Measurements from ENCODE around the gene UQCR11.

Gene UQCR11

DNA sequence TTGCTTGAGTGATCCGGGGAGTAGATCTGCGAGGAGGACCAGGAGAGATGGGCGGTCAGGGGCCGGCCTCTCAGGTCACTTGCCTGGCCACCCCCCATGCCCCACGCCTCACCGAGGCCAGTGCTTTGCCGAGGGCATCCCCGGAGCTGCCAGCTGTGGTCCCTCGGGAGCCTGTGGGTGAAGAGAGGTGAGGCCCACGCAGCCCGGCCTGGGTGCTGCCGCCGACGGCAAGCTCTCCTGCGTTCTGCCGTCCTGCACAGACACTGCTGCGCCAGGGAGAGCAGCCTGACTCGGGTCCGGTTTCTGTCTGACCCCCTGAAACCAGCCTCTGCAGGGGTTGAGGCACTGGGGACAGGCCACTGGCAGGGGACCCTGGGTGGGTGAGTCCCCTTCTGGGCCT, 15.8 kb upstream of the UQCR11 start:
- Histone ChIP-seq H3K4me1 (ENCODE audit: control insufficient read depth, insufficient read depth, low read length) (no peaks in the 10 kb centered on the region), H3K4me3 (ENCODE audit: low read depth, low read length) (no peak overlapping the region), H3K27ac (ENCODE audit: low read depth, low read length) (no peak overlapping the region), H3K9me3 (ENCODE audit: control insufficient read depth, insufficient read depth, low read length) (no peaks in the 10 kb centered on the region), H3K9ac (ENCODE audit: low read depth, low read length) (no peak overlapping the region), H3K27me3 (ENCODE audit: control insufficient read depth, insufficient read depth, low read length) (no peaks in the 10 kb centered on the region), H3K36me3 (ENCODE audit: control insufficient read depth, insufficient read depth, low read length) (peaks cover 78% of the 10 kb centered on the region)

DNA sequence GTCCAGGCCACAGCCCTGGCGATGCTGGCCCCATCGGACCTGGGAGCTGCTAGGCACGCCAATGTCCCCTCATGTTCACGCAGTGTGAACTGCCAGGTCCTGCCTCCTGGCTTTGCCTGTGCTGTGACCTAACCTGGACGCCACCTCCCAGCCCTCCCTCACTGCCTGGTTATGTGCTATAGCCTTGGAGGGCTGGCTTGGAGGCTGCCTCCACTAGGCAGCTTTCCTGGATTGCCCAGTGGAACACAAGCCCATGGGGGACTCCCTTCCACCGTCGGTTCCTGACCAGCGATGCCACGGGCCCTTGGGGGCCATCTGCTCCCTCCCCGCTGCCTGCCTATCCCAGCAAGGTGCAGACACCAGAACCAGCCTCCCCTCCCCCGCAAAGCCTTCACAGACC, 15.2 kb upstream of the UQCR11 start:
- no peaks in the 10 kb centered on the region for H3K9me3 ChIP-seq (ENCODE audit: control insufficient read depth, insufficient read depth, low read length)
- H3K4me3 ChIP-seq (ENCODE audit: low read depth, low read length) = no peak overlapping the region
- peaks cover 83% of the 10 kb centered on the region for H3K36me3 ChIP-seq (ENCODE audit: control insufficient read depth, insufficient read depth, low read length)
- H3K4me1 ChIP-seq (ENCODE audit: control insufficient read depth, insufficient read depth, low read length) = no peaks in the 10 kb centered on the region
- no peak overlapping the region for H3K9ac ChIP-seq (ENCODE audit: low read depth, low read length)
- H3K27ac ChIP-seq (ENCODE audit: low read depth, low read length) = peak overlapping the region; percentile 45
- H3K27me3 ChIP-seq (ENCODE audit: control insufficient read depth, insufficient read depth, low read length) = no peaks in the 10 kb centered on the region

DNA sequence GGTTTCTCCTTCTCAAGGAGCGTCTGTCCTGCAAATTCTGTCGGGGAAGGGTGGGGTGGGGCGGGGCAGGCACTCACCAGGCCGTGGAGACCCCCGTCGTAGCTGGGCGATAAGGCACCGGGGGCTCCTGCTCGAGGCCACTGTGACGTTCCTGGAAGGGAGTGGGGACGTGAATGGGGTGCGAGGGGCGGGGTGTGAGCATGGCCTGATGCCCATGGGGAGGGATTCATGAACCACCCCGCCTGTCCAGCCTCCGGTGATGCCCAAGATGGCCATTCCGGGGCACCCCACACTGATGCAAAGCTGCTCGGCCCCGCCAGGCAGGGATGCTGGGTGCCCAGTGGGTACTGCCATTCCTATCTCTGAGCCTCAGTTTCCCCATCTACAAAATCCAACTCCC, 14.4 kb upstream of the UQCR11 start:
- no peak overlapping the region for H3K27ac ChIP-seq (ENCODE audit: low read depth, low read length)
- H3K9ac ChIP-seq (ENCODE audit: low read depth, low read length) = no peak overlapping the region
- peaks cover 87% of the 10 kb centered on the region for H3K36me3 ChIP-seq (ENCODE audit: control insufficient read depth, insufficient read depth, low read length)
- H3K4me1 ChIP-seq (ENCODE audit: control insufficient read depth, insufficient read depth, low read length) = no peaks in the 10 kb centered on the region
- no peaks in the 10 kb centered on the region for H3K9me3 ChIP-seq (ENCODE audit: control insufficient read depth, insufficient read depth, low read length)
- H3K27me3 ChIP-seq (ENCODE audit: control insufficient read depth, insufficient read depth, low read length) = no peaks in the 10 kb centered on the region
- H3K4me3 ChIP-seq (ENCODE audit: low read depth, low read length) = no peak overlapping the region

DNA sequence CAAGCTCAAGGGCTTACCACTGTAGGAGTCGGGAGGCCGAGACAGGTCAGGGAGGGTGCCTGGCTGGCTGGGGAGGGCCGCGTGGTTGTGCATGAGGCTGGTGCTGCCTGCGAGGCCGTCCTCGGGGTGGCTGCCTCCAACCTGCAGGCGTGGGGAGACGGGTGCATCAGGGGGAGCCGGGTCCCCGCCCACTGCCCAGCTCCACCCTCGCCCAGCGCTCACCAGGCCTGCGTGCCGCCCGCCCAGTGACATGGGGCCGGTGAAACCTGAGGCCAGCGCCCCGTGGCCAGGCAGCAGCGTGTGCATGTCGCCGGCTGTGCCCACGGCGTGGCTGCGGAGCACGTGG, 13.8 kb upstream of the UQCR11 start:
- Histone ChIP-seq H3K27me3 (ENCODE audit: control insufficient read depth, insufficient read depth, low read length) (no peaks in the 10 kb centered on the region), H3K9me3 (ENCODE audit: control insufficient read depth, insufficient read depth, low read length) (no peaks in the 10 kb centered on the region), H3K27ac (ENCODE audit: low read depth, low read length) (no peak overlapping the region), H3K4me1 (ENCODE audit: control insufficient read depth, insufficient read depth, low read length) (no peaks in the 10 kb centered on the region), H3K4me3 (ENCODE audit: low read depth, low read length) (no peak overlapping the region), H3K9ac (ENCODE audit: low read depth, low read length) (no peak overlapping the region), H3K36me3 (ENCODE audit: control insufficient read depth, insufficient read depth, low read length) (peaks cover 89% of the 10 kb centered on the region)

DNA sequence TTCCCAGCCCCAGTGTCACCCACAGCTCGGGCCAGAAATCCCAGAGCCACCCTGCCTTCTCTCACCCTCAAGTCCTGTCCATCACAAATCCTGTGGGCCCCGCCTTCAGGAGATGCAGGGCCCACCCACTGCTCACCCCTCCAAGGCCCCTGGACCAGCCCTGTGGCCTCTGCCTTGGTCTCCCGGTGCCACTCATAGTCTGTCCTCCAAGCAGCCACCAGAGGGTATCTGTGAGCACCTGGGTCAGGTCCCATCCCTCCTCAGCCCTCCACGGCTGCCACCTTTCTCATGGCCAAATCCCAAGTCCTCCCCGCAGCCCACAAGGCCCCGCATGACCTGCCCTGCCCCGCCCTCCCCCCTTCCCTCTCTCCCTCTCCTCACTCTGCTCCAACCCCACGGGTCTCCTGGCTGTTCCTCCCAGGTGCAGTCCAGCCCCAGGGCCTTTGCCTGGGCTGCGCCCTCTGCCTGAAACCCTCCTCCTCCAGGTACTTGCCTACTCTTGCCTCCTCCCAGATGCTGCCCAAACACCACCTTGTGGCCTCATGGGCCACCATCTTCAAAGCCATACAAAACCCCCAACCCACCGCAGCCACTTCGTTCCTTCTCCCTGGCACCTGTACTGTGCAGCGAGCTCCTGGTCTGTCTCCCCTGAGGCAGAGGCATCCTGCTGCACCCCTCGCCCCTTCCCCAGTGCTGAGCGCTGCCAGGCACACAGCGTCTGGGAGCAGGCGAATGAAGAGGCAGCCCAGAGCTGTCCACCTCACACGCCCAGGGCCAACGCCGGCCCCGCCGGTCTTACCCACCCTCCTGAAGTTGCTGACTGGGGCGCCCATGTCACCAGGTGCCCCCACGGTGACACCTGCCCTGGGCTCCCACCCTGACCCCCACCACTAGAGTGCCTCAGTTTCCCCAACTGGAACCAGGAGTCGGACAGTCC, 13.2 kb upstream of the UQCR11 start:
- H3K9ac ChIP-seq (ENCODE audit: low read depth, low read length) = no peak overlapping the region
- no peaks in the 10 kb centered on the region for H3K27me3 ChIP-seq (ENCODE audit: control insufficient read depth, insufficient read depth, low read length)
- peaks cover 89% of the 10 kb centered on the region for H3K36me3 ChIP-seq (ENCODE audit: control insufficient read depth, insufficient read depth, low read length)
- H3K4me1 ChIP-seq (ENCODE audit: control insufficient read depth, insufficient read depth, low read length) = no peaks in the 10 kb centered on the region
- no peak overlapping the region for H3K4me3 ChIP-seq (ENCODE audit: low read depth, low read length)
- H3K27ac ChIP-seq (ENCODE audit: low read depth, low read length) = no peak overlapping the region
- no peaks in the 10 kb centered on the region for H3K9me3 ChIP-seq (ENCODE audit: control insufficient read depth, insufficient read depth, low read length)

DNA sequence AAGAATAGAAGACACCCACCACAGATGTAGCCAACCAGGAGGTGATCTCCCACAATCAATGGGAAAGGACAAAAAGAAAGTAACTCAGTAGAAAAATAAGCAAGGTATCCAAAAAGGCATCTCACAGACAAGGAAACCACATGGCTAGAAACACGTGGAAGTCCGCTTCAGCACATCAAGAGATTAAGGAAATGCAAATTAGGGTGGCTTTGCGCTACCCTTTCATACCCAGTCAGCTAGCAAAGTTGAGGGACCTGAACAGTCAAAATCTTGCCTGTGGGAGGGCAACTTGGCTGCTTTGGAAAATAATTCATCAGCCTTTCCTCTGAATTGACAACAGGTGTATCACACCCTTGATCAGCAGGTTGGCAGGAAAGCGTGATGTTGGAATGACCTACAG, 11.6 kb upstream of the UQCR11 start:
- H3K27ac ChIP-seq (ENCODE audit: low read depth, low read length) = no peak overlapping the region
- H3K4me3 ChIP-seq (ENCODE audit: low read depth, low read length) = no peak overlapping the region
- no peaks in the 10 kb centered on the region for H3K27me3 ChIP-seq (ENCODE audit: control insufficient read depth, insufficient read depth, low read length)
- H3K9ac ChIP-seq (ENCODE audit: low read depth, low read length) = no peak overlapping the region
- H3K4me1 ChIP-seq (ENCODE audit: control insufficient read depth, insufficient read depth, low read length) = no peaks in the 10 kb centered on the region
- H3K9me3 ChIP-seq (ENCODE audit: control insufficient read depth, insufficient read depth, low read length) = no peaks in the 10 kb centered on the region
- peaks cover 93% of the 10 kb centered on the region for H3K36me3 ChIP-seq (ENCODE audit: control insufficient read depth, insufficient read depth, low read length)

DNA sequence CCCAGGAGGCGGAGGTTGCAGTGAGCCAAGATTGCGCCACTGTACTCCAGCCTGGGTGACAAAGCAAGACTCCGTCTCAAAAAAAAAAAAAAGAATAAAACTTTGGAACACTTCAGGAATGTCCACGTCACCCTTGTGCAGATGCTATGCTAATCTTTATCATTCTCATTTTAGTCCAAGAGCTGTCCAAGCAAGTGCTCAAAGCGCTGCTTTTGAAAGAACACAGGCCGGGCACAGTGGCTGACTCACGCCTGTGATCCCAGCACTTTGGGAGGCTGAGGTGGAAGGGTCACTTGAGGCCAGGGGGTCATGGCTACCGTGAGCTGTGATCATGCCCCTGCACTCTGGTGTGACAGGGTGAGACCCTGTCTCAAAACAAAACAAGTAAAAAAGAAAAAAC, 11.1 kb upstream of the UQCR11 start:
- no peaks in the 10 kb centered on the region for H3K27me3 ChIP-seq (ENCODE audit: control insufficient read depth, insufficient read depth, low read length)
- no peaks in the 10 kb centered on the region for H3K9me3 ChIP-seq (ENCODE audit: control insufficient read depth, insufficient read depth, low read length)
- no peak overlapping the region for H3K4me3 ChIP-seq (ENCODE audit: low read depth, low read length)
- H3K27ac ChIP-seq (ENCODE audit: low read depth, low read length) = no peak overlapping the region
- H3K4me1 ChIP-seq (ENCODE audit: control insufficient read depth, insufficient read depth, low read length) = no peaks in the 10 kb centered on the region
- H3K9ac ChIP-seq (ENCODE audit: low read depth, low read length) = no peak overlapping the region
- H3K36me3 ChIP-seq (ENCODE audit: control insufficient read depth, insufficient read depth, low read length) = peaks cover 93% of the 10 kb centered on the region

DNA sequence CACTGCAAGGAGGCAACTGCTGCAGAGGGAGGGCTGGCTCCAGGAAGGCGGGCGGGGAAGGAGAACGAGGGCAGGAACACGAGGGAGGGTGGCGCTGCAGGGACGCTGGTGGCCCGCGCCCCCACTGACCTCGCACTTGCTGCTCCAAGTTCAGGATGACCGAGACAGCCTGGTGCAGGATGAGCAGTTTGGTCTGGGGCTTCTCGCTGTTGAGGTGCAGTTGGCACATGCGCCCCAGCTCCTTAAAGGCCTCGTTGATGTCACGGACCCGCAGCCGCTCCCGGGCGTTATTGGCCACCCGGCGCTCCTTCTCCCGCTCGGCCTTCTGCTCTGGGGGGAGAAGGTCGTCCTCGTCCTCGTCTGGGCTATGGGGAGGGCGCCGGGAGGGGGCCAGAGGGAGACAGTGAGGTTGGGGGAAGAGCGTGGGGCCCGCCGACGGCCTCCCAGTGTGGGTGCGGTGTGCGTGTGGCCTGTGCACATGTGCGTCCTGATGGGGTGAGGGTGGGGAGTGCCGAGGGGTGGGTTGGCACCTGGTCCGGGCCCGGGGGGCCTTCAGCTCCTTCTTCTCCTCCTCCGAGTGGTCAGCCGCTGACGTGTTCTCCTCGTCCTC, 10.0 kb upstream of the UQCR11 start:
- Histone ChIP-seq H3K27me3 (ENCODE audit: control insufficient read depth, insufficient read depth, low read length) (no peaks in the 10 kb centered on the region), H3K36me3 (ENCODE audit: control insufficient read depth, insufficient read depth, low read length) (peaks cover 93% of the 10 kb centered on the region), H3K27ac (ENCODE audit: low read depth, low read length) (no peak overlapping the region), H3K9me3 (ENCODE audit: control insufficient read depth, insufficient read depth, low read length) (no peaks in the 10 kb centered on the region), H3K4me3 (ENCODE audit: low read depth, low read length) (no peak overlapping the region), H3K4me1 (ENCODE audit: control insufficient read depth, insufficient read depth, low read length) (no peaks in the 10 kb centered on the region), H3K9ac (ENCODE audit: low read depth, low read length) (no peak overlapping the region)

DNA sequence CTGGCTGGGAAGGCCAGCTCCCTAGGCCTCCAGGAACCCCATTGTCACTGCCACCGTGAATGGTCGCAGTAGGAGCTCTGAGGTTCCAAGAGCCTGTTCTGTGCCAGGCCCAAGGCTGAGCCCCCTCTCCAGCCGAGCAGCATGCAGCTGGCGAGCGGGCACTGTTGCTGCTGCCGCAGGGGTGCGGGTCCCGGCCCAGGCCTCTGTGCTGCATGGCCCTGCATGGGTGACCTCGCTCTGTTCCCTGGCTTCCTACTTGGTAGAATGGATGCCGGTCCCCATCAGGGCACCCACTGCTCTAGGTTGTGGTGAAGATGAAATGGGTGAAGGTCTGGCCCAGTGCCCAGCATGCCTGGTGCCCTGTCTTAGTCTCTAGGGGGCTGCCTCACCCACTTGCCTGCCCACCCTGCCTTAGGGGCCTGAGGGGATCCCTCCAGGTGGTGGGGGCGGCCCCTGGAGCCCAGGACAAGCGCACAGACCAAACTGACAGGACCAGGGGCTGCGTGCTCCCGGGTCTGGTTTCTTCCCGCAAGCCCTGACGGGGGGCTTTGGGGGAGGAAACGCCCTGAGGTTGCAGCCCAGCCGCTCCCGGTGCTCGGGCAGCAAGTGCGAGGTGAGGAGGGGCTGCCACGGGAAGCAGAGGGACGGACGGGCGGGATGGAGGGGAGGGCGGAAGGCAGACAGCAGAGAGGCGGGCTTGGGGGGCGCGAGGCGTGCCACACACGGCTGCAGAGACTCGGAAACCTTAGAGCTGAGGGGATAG, 8.7 kb upstream of the UQCR11 start:
- H3K9ac ChIP-seq (ENCODE audit: low read depth, low read length) = no peak overlapping the region
- no peaks in the 10 kb centered on the region for H3K4me1 ChIP-seq (ENCODE audit: control insufficient read depth, insufficient read depth, low read length)
- H3K4me3 ChIP-seq (ENCODE audit: low read depth, low read length) = no peak overlapping the region
- peaks cover 89% of the 10 kb centered on the region for H3K36me3 ChIP-seq (ENCODE audit: control insufficient read depth, insufficient read depth, low read length)
- H3K9me3 ChIP-seq (ENCODE audit: control insufficient read depth, insufficient read depth, low read length) = no peaks in the 10 kb centered on the region
- no peak overlapping the region for H3K27ac ChIP-seq (ENCODE audit: low read depth, low read length)
- no peaks in the 10 kb centered on the region for H3K27me3 ChIP-seq (ENCODE audit: control insufficient read depth, insufficient read depth, low read length)

DNA sequence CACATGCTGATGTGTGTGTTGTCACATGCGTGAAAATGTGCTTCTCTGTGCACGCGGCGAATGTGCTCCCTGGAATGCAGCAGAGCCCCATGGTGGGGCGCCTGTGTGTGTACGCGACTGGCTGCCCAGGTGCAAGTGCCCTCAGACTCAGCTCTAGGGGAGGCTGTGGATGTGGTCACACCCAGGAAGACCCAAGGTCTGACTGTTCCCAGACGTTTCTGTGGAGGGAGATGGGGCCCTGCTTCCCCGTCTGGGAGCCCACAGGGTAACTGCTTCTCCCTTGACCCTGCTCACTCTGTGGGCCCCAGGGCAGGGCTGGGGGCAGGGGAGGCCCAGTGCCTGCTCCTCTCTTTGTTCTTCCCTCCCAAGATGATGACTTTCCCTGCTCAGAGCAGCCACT, 7.9 kb upstream of the UQCR11 start:
- Histone ChIP-seq H3K27me3 (ENCODE audit: control insufficient read depth, insufficient read depth, low read length) (no peaks in the 10 kb centered on the region), H3K9me3 (ENCODE audit: control insufficient read depth, insufficient read depth, low read length) (no peaks in the 10 kb centered on the region), H3K36me3 (ENCODE audit: control insufficient read depth, insufficient read depth, low read length) (peaks cover 83% of the 10 kb centered on the region), H3K4me1 (ENCODE audit: control insufficient read depth, insufficient read depth, low read length) (no peaks in the 10 kb centered on the region), H3K27ac (ENCODE audit: low read depth, low read length) (no peak overlapping the region), H3K9ac (ENCODE audit: low read depth, low read length) (no peak overlapping the region), H3K4me3 (ENCODE audit: low read depth, low read length) (no peak overlapping the region)

Data from HUES48 (cell line).